MV-4-11 (cell line): ENCODE data around the gene DLG5.

ENCODE experiments used
- DNase-seq: peaks from one replicate; lab custom pipeline; 2025; lab: John Stamatoyannopoulos, UW

The DLG5 gene

GRCh38 chr10:77867124-77867719, 59.3 kb downstream of the DLG5 start:
- DNase-seq = no peak

- no peak for DNase-seq
These were observed 60.0 kb downstream of the DLG5 start for GRCh38 chr10:77866598-77866997.

- no peak for DNase-seq
These were observed 60.8 kb downstream of the DLG5 start for GRCh38 chr10:77865580-77866324.

GRCh38 chr10:77864151-77864851, 62.3 kb downstream of the DLG5 start:
- no peak for DNase-seq

GRCh38 chr10:77863446-77863845, 63.1 kb downstream of the DLG5 start:
- no peak for DNase-seq

- no peak for DNase-seq
These were observed 64.0 kb downstream of the DLG5 start for GRCh38 chr10:77862595-77862994.

- no peak for DNase-seq
These were observed 65.2 kb downstream of the DLG5 start for GRCh38 chr10:77861366-77861765.

GRCh38 chr10:77859865-77860282, 66.7 kb downstream of the DLG5 start:
- DNase-seq = no peak

- no peak for DNase-seq
These were observed 67.2 kb downstream of the DLG5 start for GRCh38 chr10:77859200-77859864.

GRCh38 chr10:77857272-77857671, 69.3 kb downstream of the DLG5 start:
- DNase-seq = no peak

GRCh38 chr10:77856566-77856965, 70.0 kb downstream of the DLG5 start:
- DNase-seq = no peak

- no peak for DNase-seq
These were observed 71.0 kb downstream of the DLG5 start for GRCh38 chr10:77855404-77856155.

GRCh38 chr10:77854115-77854514, 72.4 kb downstream of the DLG5 start:
- no peak for DNase-seq

- DNase-seq = no peak
These were observed 73.3 kb downstream of the DLG5 start for GRCh38 chr10:77853256-77853655.

GRCh38 chr10:77850620-77851231, 75.8 kb downstream of the DLG5 start:
- DNase-seq = no peak

- DNase-seq = no peak
These were observed 77.4 kb downstream of the DLG5 start for GRCh38 chr10:77849039-77849664.

GRCh38 chr10:77846718-77847311, 79.7 kb downstream of the DLG5 start:
- peak; percentile 25 for DNase-seq

GRCh38 chr10:77845451-77845850, 81.1 kb downstream of the DLG5 start:
- DNase-seq = no peak

GRCh38 chr10:77844713-77845445, 81.7 kb downstream of the DLG5 start:
- DNase-seq = no peak

GRCh38 chr10:77844177-77844576, 82.4 kb downstream of the DLG5 start:
- no peak for DNase-seq
